Epithelial cell of esophagus (primary cell): ENCODE data around the gene ADK.

ENCODE experiments used
- DNase-seq: peaks from one replicate; pipeline ENCODE4 v3.0.0; 2010; ENCODE audit warnings: low read depth
- H3K4me3 ChIP-seq: 2 replicates; pipeline ENCODE4 v1.5.1; 2011; ENCODE audit warnings: mild to moderate bottlenecking, low read length, control low read depth
- CTCF ChIP-seq: IDR thresholded peaks from 2 replicates; pipeline ENCODE4 v1.5.1; 2011; ENCODE audit warnings: low read depth, mild to moderate bottlenecking, low read length, control low read depth, inconsistent platforms; ENCODE audit not compliant: insufficient read depth; ENCODE audit errors: missing control alignments

ADK gene

GRCh38 chr10:74587109-74587854 lies 436.3 kb downstream of the ADK start:
- no peak for TF ChIP-seq CTCF
- DNase-seq, result no peak

GRCh38 chr10:74589226-74589673 lies 438.2 kb downstream of the ADK start:
- H3K4me3 ChIP-seq, result no peak overlapping the region
- TF ChIP-seq CTCF, result no peak
- peak; percentile 61 for DNase-seq

More at GRCh38 chr10:74587109-74587854, 436.3 kb downstream of the ADK start:
- H3K4me3 ChIP-seq, result no peak overlapping the region

- DNase-seq, result no peak
- TF ChIP-seq CTCF, result no peak
Measured at GRCh38 chr10:74589851-74590250, 438.8 kb downstream of the ADK start.

GRCh38 chr10:74593470-74593869 lies 442.4 kb downstream of the ADK start:
- peak; percentile 71 for DNase-seq
- no peak for TF ChIP-seq CTCF
- no peak overlapping the region for H3K4me3 ChIP-seq

More at GRCh38 chr10:74589851-74590250, 438.8 kb downstream of the ADK start:
- H3K4me3 ChIP-seq, result no peak overlapping the region

GRCh38 chr10:74596713-74597112 lies 445.7 kb downstream of the ADK start:
- DNase-seq, result no peak
- no peak overlapping the region for H3K4me3 ChIP-seq
- TF ChIP-seq CTCF, result no peak

- TF ChIP-seq CTCF, result no peak
- no peak for DNase-seq
- H3K4me3 ChIP-seq, result no peak overlapping the region
Measured at GRCh38 chr10:74598891-74599566, 448.0 kb downstream of the ADK start.
